ENCODE data around the gene HHAT. TPM values are rescaled to one million over a fixed set of nuclear protein-coding genes. Genes with fewer than 3 reads are reported as not detected.

HHAT gene
- total RNA-seq (2013): 1.9 TPM
- polyA plus RNA-seq: 1 to 10 TPM; 1.1 to 1.6 (median 1.5) TPM
- 1.9 and 2.8 TPM in 2 replicates for polyA minus RNA-seq
- total RNA-seq: 1.0 to 8.3 (median 2.6) reads per million in 11 experiments

- Histone ChIP-seq H3K9ac (ENCODE audit: insufficient read depth, low read length, poor library complexity, severe bottlenecking) (peak within 1 kb of the TSS; percentile 75), H3K27me3 (ENCODE audit: control insufficient read depth in 2 of 2, insufficient read depth in 2 of 2, low read length in 2 of 2) (no peaks in the 10 kb centered on the region), H3K9me3 (replicated peaks in 1 of 2; ENCODE audit: control insufficient read depth in 1 of 2, insufficient read depth in 1 of 2, low read length in 2 of 2) (no peaks in the 10 kb centered on the region), H3K36me3 (replicated peaks in 1 of 2; ENCODE audit: control insufficient read depth in 1 of 2, insufficient read depth in 2 of 2, low read length in 2 of 2) (no peaks in the 10 kb centered on the region), H4K20me1 (ENCODE audit: insufficient read depth, low read length) (no peaks in the 10 kb centered on the region), H3K27ac (ENCODE audit: low read depth in 1 of 2, low read length in 2 of 2) (peak within 1 kb of the TSS; percentile 82), H3K79me2 (ENCODE audit: insufficient read depth, low read length) (no peaks in the 10 kb centered on the region), H2AFZ (ENCODE audit: insufficient read depth, low read depth, low read length, poor library complexity, severe bottlenecking) (peak within 1 kb of the TSS; percentile 98), H3K4me2 (replicated peaks; ENCODE audit: extremely low read depth, low read length, poor library complexity, severe bottlenecking) (peak within 1 kb of the TSS; percentile 98), H3K4me1 (ENCODE audit: control insufficient read depth in 1 of 2, insufficient read depth in 2 of 2, low read length in 2 of 2) (peaks cover 13 to 18% of the 10 kb centered on the region in 2 donors), H3K4me3 (replicated peaks in 1 of 3; ENCODE audit: low read depth in 2 of 3, low read length in 3 of 3) (peak within 1 kb of the TSS; percentile 70 to 91 (median 91))
- no peak for TF ChIP-seq CTCF (IDR thresholded peaks at IDR 0.05)
- Mint-ChIP-seq H3K9me3 (peaks cover 0 to 5% (median 2%) of the 10 kb centered on the region in 7 donors), H3K4me1 (peaks cover 14% of the 10 kb centered on the region), H3K4me3 (peak within 1 kb of the TSS; percentile 96 to 98), H3K27me3 (ENCODE audit: low read depth in 3 of 3) (peaks cover 4 to 7% (median 6%) of the 10 kb centered on the region in 3 donors), H3K27ac (peak within 1 kb of the TSS; percentile 88 to 97 (median 93)), H3K36me3 (no peaks in the 10 kb centered on the region)
- intact Hi-C loops (cut with micrococcal nuclease): no loop called here
- peak; percentile 55 to 62 (median 60) for DNase-seq
- WGBS (ENCODE audit: insufficient coverage): under 1% methylated on average over 88 of the region's 89 CpGs
Observed at GRCh38 chr1:210328746-210329503, at the start of gene HHAT. Gene HHAT, plus strand, starts transcription at chr1:210328902. Its CDS starts 20,074 bp downstream, at chr1:210348976.

GRCh38 chr1:210280221-210280620 is 48.5 kb upstream of the HHAT start:
- no peaks in the 10 kb centered on the region for H3K4me1 Mint-ChIP-seq
- peaks cover 11 to 33% (median 18%) of the 10 kb centered on the region in 7 donors for H3K9me3 Mint-ChIP-seq
- no peak for DNase-seq
- Histone ChIP-seq H3K36me3 (replicated peaks in 1 of 2; ENCODE audit: control insufficient read depth in 1 of 2, insufficient read depth in 2 of 2, low read length in 2 of 2) (no peaks in the 10 kb centered on the region), H3K4me3 (replicated peaks in 1 of 3; ENCODE audit: low read depth in 2 of 3, low read length in 3 of 3) (no peak overlapping the region), H3K4me2 (replicated peaks; ENCODE audit: extremely low read depth, low read length, poor library complexity, severe bottlenecking) (no peak overlapping the region), H3K9me3 (replicated peaks in 1 of 2; ENCODE audit: control insufficient read depth in 1 of 2, insufficient read depth in 1 of 2, low read length in 2 of 2) (peaks cover 15 to 27% of the 10 kb centered on the region in 2 donors), H2AFZ (ENCODE audit: insufficient read depth, low read depth, low read length, poor library complexity, severe bottlenecking) (no peak overlapping the region), H3K9ac (ENCODE audit: insufficient read depth, low read length, poor library complexity, severe bottlenecking) (no peak overlapping the region), H3K4me1 (ENCODE audit: control insufficient read depth in 1 of 2, insufficient read depth in 2 of 2, low read length in 2 of 2) (no peaks in the 10 kb centered on the region), H3K79me2 (ENCODE audit: insufficient read depth, low read length) (no peaks in the 10 kb centered on the region), H3K27me3 (ENCODE audit: control insufficient read depth in 2 of 2, insufficient read depth in 2 of 2, low read length in 2 of 2) (no peaks in the 10 kb centered on the region), H4K20me1 (ENCODE audit: insufficient read depth, low read length) (no peaks in the 10 kb centered on the region), H3K27ac (ENCODE audit: low read depth in 1 of 2, low read length in 2 of 2) (no peak overlapping the region)
- intact Hi-C loops (cut with micrococcal nuclease): no loop called here
- peaks cover 4 to 9% (median 5%) of the 10 kb centered on the region in 3 donors for H3K27me3 Mint-ChIP-seq (ENCODE audit: low read depth in 3 of 3)
- 50% methylated on average over 2 of the region's 5 CpGs for WGBS (ENCODE audit: insufficient coverage)
- H3K27ac Mint-ChIP-seq: peak overlapping the region in 1 of 7 donors; percentile 31
- H3K4me3 Mint-ChIP-seq: no peak overlapping the region
- no peak for TF ChIP-seq CTCF (IDR thresholded peaks at IDR 0.05)
- H3K36me3 Mint-ChIP-seq: no peaks in the 10 kb centered on the region
